Stimulated activated CD8-positive, alpha-beta memory T cell treated with anti-CD3 and anti-CD28 coated beads, Interleukin-15, amount 100 ng/mL, for 24 hours (primary cell): ENCODE data around the gene AKIRIN2.
"Not testable (repeated sequence)": the region's sequence is repeated elsewhere in the genome, so short reads cannot be mapped to it uniquely, and the experiment has no call there.

Experiments used
- DNase-seq: peaks from one replicate; pipeline ENCODE4 v3.0.0-alpha.2; 2020; ENCODE audit warnings: low read depth

The AKIRIN2 gene

DNA sequence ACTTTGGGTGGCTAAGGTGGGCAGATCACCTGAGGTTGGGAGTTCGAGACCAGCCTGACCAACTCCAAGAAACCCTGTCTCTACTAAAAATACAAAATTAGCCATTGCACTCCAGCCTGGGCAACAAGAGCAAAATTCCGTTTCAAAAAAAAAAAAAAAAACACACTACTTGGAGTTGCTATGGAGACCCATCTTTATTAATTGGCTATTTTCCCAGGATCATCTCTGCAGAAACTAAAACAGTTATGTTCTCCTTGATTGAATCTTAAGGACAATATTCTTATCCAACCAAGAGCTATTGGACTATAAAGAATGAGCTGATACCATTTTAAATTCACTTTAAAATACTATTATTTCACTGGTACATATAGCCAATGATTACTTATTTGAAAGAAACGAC lies 14.7 kb downstream of the AKIRIN2 start:
- no peak for DNase-seq

DNA sequence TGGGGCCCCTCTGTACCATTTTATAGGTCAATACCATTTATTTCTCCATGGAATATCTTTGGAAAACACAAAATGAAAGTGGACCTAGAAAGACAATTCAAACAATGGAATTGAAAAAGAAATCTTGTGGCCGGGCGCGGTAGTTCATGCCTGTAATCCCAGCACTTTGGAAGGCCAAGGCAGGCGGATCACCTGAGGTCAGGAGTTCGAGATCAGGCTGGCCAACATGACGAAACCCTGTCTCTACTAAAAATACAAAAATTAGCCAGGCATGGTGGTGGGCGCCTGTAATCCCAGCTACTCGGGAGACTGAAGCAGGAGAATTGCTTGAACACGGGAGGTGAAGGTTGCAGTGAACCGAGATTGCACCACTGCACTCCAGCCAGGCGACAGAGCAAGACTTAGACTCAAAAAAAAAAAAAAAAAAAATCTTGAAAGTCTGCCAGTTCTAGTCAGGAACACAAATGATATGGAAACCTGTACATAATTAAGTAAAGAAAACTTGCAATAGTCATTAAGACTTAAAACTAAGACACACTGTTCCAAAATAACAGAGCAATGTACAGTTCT lies 15.3 kb downstream of the AKIRIN2 start:
- DNase-seq = not testable (repeated sequence)

DNA sequence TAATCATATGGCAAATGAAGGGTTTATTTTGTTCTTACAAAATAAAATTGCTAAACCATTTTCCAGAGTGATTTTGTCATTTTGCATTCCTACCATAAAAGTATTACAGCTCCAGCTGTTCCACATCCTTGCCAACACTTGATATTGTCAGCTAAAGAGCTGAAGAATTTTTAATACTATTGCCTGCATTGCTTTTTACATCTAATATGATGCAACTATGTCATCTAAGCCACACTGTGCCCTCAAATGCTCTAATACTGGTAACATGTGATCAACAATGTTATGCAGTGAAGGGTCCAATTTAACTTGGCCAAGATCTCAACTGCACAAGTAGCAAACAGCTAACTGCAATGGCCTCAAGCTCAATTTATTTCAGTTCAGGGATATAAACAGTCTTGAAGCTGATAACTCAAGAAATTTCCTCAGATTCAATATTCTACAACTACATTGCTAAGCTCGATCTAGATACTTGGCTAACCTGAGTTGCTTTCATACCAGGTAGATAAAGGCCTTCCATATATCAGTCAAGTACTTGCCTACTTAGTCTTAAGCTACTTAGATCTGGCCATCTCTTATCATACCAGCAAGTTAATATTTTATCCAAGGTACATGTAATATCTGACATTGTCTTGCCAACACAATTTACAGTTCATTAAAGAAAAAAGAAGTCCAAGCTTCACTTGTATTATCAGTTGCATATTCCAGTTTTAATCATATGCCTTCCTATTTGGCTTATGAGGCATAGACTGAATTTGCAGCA lies 17.0 kb downstream of the AKIRIN2 start:
- DNase-seq = no peak

DNA sequence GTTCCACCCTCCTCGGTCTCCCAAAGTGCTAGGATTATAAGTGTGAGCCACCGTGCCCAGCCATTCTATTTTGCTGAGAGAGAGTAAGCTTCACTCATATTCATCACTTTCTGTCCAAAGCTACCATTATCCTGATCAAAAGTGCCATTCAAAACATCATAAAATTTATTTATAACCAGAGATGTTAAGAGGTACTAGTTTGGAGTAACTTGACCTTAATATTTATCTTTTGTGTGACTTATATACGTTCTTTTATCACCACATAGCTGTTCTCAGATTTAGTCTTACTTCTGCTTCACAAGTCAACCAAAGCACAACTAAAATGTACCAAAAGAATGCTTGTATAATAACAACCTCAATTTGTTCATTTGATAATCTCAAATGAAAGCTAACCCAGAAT lies 18.1 kb downstream of the AKIRIN2 start:
- no peak for DNase-seq

DNA sequence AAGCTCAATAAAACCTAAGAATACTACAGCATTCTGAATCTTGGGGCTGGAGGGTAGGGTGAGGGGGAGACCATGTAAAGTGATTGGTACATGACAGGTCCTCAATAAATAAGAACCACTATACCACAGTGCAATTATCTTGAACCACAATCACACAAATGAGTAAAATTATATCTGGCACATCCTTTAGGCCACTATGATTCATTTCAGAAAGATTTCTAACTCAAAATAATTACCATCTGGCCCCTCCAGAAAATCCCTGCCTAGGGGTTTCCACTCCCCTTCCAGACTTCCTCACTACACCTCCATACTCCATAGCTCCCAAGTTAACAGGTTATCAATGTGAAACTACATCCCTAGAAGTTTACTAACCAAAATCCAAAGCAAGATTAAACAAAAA lies 19.7 kb downstream of the AKIRIN2 start:
- no peak for DNase-seq

DNA sequence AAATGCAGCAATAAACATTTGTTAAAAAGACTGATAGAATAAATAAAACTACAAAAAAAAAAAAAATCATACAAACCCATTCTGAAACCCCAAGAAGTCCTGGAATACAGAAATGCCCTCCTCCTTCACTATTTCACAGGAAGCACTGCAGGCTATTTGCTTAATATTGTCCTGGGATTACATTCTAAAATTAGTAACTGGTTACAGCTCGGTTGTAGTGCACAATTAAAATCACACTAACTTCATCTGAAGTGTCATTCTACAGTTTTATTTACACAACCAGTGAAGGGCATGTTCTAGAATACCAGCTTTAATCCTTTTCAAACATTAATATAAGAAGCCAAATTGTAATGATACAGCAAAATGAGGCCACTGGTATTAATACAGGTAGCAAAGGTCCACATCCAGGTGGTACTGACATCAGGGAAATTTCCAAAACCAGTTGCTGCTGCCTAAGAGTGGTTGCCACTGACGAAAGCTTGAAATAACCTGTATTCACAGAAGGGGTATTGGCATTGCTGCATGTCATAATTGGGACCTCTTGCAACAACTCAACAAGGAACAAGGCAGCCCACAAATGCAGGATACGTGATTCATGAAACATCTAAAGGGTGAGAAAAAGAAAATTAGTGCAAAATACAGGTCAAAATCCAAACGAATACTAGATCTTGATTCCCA lies 26.9 kb downstream of the AKIRIN2 start:
- no peak for DNase-seq

DNA sequence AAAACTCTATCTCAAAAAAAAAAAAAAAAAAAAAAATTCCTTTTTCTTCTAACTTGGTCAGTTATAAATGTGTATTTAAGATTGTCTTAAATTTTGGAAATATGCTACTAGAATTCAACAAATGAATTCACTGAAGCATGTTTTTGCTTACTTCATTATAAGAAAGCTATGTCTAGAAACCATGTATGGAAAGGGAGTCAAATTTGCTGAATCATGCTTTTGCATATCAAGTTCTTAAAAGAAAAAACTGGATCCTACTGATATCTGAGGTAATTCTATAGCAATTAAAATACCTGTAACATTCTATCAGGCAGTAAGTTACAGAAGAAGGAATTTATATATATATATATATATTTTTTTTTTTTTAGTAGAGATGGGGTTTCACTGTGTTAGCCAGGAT lies 27.7 kb downstream of the AKIRIN2 start:
- no peak for DNase-seq

- no peak for DNase-seq
Measured at GRCh38 chr6:87673237-87673636, 28.8 kb downstream of the AKIRIN2 start.

DNA sequence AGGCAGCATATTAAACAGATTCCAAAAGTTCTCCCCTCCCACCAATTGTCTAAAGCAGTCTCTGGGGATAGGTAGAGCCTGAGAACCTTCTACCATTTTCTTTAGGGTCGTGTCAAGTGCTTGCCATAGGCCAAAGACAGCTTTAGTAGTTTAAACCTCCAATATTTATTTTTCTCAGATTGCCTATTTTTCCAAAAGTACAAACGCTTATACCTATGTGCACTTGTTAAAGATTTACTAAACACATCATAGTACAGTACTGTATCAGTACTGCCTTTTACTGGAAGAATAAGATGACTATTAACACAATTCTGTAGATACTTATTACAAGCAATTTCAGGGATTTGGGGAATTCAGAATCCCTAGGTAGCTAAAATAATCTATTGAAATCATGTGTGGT lies 29.4 kb downstream of the AKIRIN2 start:
- DNase-seq = no peak

DNA sequence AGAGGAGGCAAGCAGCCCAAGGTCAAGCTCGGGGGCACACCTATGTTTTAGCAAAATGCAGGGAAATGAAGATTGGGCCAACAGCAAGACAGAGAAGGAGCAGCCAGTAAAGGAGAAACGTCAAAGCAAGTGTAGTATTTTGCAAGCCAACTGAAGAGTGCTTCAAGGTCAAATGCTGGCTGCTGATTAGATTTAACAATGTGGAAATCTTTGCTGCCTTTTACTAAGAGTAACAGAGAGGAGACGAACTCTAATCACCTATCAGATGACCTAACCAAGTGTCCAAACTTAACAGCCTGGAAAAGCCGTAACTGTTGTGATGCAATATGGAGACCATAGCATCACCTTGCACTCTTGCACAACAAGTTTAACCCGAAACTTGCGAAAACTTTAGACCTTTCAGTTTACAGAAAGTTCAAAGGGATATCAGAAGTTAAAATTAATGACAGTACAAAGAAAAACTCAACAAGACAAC lies 30.4 kb downstream of the AKIRIN2 start:
- DNase-seq = no peak

DNA sequence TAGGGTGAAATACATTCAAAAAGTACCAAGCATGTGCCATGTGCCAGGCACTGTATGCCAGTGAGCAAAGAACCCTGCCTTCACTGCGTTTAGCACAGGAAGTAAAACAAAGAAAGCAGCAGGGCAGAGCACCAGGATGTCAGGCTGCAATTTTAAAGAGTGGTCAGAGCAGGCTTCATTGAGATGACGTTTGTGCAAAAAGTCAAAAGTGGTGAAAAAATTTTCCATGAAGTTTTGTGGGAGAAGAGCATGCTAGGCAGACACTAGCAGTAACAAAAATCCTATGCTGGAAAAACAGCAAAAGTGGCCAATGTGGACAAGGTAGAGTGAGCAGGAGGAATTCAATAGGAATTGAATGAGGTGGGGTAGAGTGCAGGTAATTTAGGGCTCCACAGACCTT lies 31.3 kb downstream of the AKIRIN2 start:
- no peak for DNase-seq

DNA sequence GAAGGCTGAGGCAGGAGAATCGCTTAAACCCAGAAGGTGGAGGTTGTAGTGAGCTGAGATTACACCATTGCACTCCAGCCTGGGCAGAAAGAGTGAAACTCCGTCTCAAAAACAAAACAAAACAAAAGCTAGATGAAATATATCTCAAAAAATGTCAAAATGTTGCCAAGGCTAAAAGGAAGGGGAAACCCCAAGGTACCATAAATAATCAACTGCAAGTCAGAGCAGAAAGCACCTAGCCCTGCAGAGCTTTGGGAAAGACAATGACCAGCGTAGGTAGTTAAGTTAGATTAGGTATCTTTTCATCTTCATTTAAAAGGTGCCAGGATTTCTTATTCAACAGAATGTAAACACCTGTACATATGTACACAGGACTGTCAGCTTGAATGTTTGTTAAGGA lies 33.0 kb downstream of the AKIRIN2 start:
- no peak for DNase-seq

- no peak for DNase-seq
Measured at GRCh38 chr6:87668013-87668412, 34.0 kb downstream of the AKIRIN2 start.

DNA sequence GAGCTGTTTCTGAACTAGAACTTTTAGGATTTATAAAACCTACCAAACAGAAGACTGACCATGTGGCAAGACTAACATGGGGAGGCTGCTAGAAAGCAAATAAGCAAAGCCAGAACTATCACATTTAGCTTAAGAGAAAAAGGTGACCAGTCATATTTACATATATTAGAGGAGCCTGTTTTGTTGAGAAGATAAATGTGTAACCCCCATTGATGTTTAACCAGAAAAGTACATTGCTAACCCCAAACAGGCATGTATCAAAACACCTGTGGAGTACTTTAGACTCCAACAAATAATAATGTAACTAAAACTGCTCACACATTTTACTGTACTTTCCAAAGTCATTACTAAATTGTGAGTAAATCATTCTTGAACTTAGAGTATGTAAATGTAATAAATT lies 35.0 kb downstream of the AKIRIN2 start:
- DNase-seq = no peak

- DNase-seq = no peak
Measured at GRCh38 chr6:87664921-87665485, 37.0 kb downstream of the AKIRIN2 start.

DNA sequence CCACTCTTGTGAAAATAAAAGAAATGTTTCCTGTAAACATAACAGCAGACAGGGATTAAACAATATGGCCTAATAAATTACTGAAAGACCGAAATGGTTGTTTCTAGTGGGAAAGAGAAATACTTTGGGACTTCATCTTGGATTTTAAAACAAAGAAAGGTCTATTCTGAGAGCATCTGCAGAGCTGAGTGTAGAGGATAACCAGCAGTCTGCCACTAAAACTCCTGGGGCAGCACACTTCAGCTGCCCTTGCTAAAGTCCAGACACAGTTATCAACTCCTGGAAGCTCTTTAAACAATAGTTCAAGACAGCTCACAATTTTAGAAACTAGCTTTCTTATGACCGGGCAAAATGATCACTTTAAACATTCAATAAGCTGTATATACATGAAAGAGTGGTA lies 38.6 kb downstream of the AKIRIN2 start:
- DNase-seq = no peak

- DNase-seq = no peak
Measured at GRCh38 chr6:87661503-87661902, 40.5 kb downstream of the AKIRIN2 start.

- DNase-seq = no peak
Measured at GRCh38 chr6:87661016-87661415, 41.0 kb downstream of the AKIRIN2 start.

DNA sequence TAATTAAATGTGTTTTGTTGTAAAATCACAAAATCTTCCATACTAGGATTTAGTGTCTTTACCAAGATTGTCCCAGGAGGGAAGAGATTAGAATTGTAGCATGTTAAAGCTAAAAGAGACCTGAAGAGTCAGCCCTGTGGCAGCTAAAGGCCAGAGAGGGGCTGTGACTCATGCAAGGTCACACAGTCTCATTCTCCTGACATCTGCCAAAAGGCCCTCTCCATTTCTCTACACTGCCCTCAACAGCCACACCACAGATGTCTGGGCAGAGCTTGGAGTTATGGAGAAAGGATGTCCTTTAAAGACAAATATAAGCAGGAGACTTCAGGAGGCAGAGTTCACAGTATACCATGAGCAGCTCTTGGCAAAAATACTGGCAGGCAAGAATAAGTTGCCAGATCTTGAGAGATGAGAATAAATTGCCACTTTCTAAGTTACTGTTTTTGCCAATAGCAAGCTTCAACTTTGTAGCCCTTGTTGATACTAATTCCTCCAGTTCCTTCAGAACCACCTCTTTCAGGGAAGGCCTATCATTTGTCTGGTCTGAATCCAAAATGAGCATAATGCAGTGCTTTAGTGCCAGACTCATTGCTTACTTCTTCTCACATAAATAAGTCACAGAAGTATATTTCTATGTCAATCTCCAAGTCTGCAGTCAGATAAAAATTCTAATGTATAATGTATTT lies 41.7 kb downstream of the AKIRIN2 start:
- no peak for DNase-seq

- DNase-seq = no peak
Measured at GRCh38 chr6:87658516-87658915, 43.5 kb downstream of the AKIRIN2 start.

GRCh38 chr6:87656857-87657256 lies 45.2 kb downstream of the AKIRIN2 start:
- DNase-seq = no peak

- DNase-seq = no peak
Measured at GRCh38 chr6:87655824-87656223, 46.2 kb downstream of the AKIRIN2 start.
